Cerebellar cortex (tissue), 1 donor: ENCODE data around the gene NDRG4.

Experiments
- DNase-seq: peaks from one replicate; pipeline ENCODE4 v3.0.0-alpha.2; 2015; ENCODE audit warnings: low spot score

Gene NDRG4

GRCh38 chr16:58499615-58500351 is at the start of gene NDRG4:
Gene NDRG4 (plus strand): TSS chr16:58500143. CDS start chr16:58500249, 106 bp downstream.
- peak; percentile 98 for DNase-seq

GRCh38 chr16:58450590-58450989 is 49.4 kb upstream of the NDRG4 start:
- no peak for DNase-seq

- no peak for DNase-seq
Measured at GRCh38 chr16:58451265-58451689, 48.7 kb upstream of the NDRG4 start.

GRCh38 chr16:58451945-58452401 is 48.0 kb upstream of the NDRG4 start:
- DNase-seq: no peak

GRCh38 chr16:58452640-58453039 is 47.3 kb upstream of the NDRG4 start:
- no peak for DNase-seq

GRCh38 chr16:58454178-58454577 is 45.8 kb upstream of the NDRG4 start:
- DNase-seq: no peak

- DNase-seq: no peak
Measured at GRCh38 chr16:58454856-58455255, 45.1 kb upstream of the NDRG4 start.

- DNase-seq: no peak
Measured at GRCh38 chr16:58455750-58456149, 44.2 kb upstream of the NDRG4 start.

- no peak for DNase-seq
Measured at GRCh38 chr16:58456193-58456592, 43.8 kb upstream of the NDRG4 start.

GRCh38 chr16:58458606-58459343 is 41.2 kb upstream of the NDRG4 start:
- no peak for DNase-seq

GRCh38 chr16:58459344-58460218 is 40.4 kb upstream of the NDRG4 start:
- peak; percentile 71 for DNase-seq

GRCh38 chr16:58460219-58460610 is 39.7 kb upstream of the NDRG4 start:
- no peak for DNase-seq

GRCh38 chr16:58461056-58461455 is 38.9 kb upstream of the NDRG4 start:
- DNase-seq: peak; percentile 59

GRCh38 chr16:58461640-58462039 is 38.3 kb upstream of the NDRG4 start:
- no peak for DNase-seq

- peak; percentile 94 for DNase-seq
Measured at GRCh38 chr16:58462089-58462488, 37.9 kb upstream of the NDRG4 start.

GRCh38 chr16:58462499-58462996 is 37.4 kb upstream of the NDRG4 start:
- peak; percentile 50 for DNase-seq

GRCh38 chr16:58462997-58463941 is 36.7 kb upstream of the NDRG4 start:
- DNase-seq: no peak

- peak; percentile 83 for DNase-seq
Measured at GRCh38 chr16:58464047-58464915, 35.7 kb upstream of the NDRG4 start.

- peak; percentile 67 for DNase-seq
Measured at GRCh38 chr16:58464916-58465731, 34.8 kb upstream of the NDRG4 start.
